Measurements from ENCODE around the gene PTBP1.

GRCh38 chr19:831407-832369 lies 34.4 kb downstream of the PTBP1 start:
- TF ChIP-seq, protein P1, sequence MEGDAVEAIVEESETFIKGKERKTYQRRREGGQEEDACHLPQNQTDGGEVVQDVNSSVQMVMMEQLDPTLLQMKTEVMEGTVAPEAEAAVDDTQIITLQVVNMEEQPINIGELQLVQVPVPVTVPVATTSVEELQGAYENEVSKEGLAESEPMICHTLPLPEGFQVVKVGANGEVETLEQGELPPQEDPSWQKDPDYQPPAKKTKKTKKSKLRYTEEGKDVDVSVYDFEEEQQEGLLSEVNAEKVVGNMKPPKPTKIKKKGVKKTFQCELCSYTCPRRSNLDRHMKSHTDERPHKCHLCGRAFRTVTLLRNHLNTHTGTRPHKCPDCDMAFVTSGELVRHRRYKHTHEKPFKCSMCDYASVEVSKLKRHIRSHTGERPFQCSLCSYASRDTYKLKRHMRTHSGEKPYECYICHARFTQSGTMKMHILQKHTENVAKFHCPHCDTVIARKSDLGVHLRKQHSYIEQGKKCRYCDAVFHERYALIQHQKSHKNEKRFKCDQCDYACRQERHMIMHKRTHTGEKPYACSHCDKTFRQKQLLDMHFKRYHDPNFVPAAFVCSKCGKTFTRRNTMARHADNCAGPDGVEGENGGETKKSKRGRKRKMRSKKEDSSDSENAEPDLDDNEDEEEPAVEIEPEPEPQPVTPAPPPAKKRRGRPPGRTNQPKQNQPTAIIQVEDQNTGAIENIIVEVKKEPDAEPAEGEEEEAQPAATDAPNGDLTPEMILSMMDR (conservative IDR thresholded peaks at IDR 0.05) = no peak
- TF ChIP-seq ZFX (IDR thresholded peaks at IDR 0.05) = no peak; the same call in 1 of the 2 replicates

Data from C4-2B (cell line).